ENCODE data around the gene ZNF624.

The ZNF624 gene

GRCh38 chr17:16617481-16618060, 36.1 kb downstream of the ZNF624 start:
- TF ChIP-seq CTCF (IDR thresholded peaks at IDR 0.05) (no peak), ZFX (IDR thresholded peaks at IDR 0.05; ENCODE audit: borderline replicate concordance) (no peak)
- no peak overlapping the region for H3K27ac ChIP-seq

GRCh38 chr17:16599537-16599936, 54.1 kb downstream of the ZNF624 start:
- H3K27ac ChIP-seq, result no peak overlapping the region

GRCh38 chr17:16593356-16594102, 60.1 kb downstream of the ZNF624 start:
- TF ChIP-seq CTCF (IDR thresholded peaks at IDR 0.05) (no peak), ZFX (IDR thresholded peaks at IDR 0.05; ENCODE audit: borderline replicate concordance) (no peak)
- H3K27ac ChIP-seq, result no peak overlapping the region

More at GRCh38 chr17:16599537-16599936, 54.1 kb downstream of the ZNF624 start:
- no peak for TF ChIP-seq CTCF (IDR thresholded peaks at IDR 0.05)
- no peak for TF ChIP-seq ZFX (IDR thresholded peaks at IDR 0.05; ENCODE audit: borderline replicate concordance)

GRCh38 chr17:16589097-16589969, 64.3 kb downstream of the ZNF624 start:
- TF ChIP-seq CTCF (IDR thresholded peaks at IDR 0.05) (peak; percentile 99), ZFX (IDR thresholded peaks at IDR 0.05; ENCODE audit: borderline replicate concordance) (no peak)
- no peak overlapping the region for H3K27ac ChIP-seq

GRCh38 chr17:16585796-16586195, 67.9 kb downstream of the ZNF624 start:
- no peak for TF ChIP-seq ZFX (IDR thresholded peaks at IDR 0.05; ENCODE audit: borderline replicate concordance)
- TF ChIP-seq CTCF (IDR thresholded peaks at IDR 0.05), result no peak
- H3K27ac ChIP-seq, result no peak overlapping the region

GRCh38 chr17:16584273-16584995, 69.2 kb downstream of the ZNF624 start:
- TF ChIP-seq ZFX (IDR thresholded peaks at IDR 0.05; ENCODE audit: borderline replicate concordance) (no peak), CTCF (IDR thresholded peaks at IDR 0.05) (peak; percentile 98)
- no peak overlapping the region for H3K27ac ChIP-seq
